GM19239 (cell line): ENCODE measurements around the gene CNOT3.
"Not testable (repeated sequence)": the region's sequence is repeated elsewhere in the genome, so short reads cannot be mapped to it uniquely, and the experiment has no call there.

Experiments used
- DNase-seq: peaks from one replicate; pipeline ENCODE4 v3.0.0; 2011; ENCODE audit warnings: low spot score; ENCODE audit not compliant: insufficient read length
- FAIRE-seq: peaks from 2 replicates; lab custom pipeline; 2011; peaks lifted over from hg19 to GRCh38; lab: Jason Lieb, UNC

CNOT3 gene

DNA sequence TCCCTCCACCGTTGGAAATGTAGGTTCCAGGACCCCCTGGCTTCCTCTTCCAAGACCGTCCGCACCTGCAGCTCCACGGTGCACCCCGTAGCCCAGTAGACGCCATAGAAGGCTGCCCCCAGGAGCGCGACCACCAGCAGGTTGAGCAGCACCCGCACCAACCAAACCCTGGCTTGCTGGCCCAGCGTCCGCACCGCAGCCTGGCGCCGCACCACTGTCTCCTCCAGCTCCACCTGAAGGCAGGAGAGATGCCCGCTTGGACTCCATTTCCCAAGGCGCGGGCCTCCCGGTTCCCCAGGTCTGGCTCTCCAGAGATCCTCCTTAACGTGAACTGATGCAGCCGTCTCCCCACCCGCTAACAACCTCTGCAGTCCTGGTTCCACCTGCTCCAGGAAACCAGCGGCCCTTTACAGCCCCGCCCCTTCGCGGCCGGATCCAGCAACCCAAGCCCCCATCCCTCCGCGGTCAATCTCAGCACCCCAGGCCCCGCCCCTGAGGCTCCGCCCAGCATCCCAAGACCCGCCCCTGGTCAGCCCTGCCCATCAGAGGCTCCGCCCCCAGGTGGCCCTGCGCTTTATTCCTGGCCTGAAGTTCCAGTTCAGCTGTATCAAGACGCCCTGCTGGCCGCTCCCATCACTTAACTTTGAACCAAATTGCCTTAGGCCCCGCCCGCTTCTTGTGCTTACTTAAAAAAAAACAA is 27.0 kb downstream of the CNOT3 start:
- DNase-seq (no peak), FAIRE-seq (no peak)

DNA sequence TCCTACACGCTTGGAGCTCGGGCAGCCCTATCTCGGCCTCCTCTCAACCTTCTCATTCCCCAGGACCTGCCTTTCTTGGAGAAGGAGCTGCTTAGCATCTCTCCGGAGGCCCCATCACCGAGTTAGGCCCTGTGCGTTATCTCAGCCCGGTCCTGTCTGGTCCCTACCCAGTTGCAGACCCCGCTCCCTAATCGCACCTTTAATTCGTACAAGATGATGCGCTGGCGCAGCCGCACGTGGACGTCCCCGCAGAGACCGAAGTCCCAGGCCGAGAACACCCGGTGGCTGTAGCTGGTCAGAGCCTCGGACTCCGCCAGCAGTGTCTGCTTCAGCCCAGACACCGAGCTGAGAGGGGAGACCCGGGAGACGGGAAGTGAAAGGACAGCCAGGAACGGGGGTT is 27.7 kb downstream of the CNOT3 start:
- FAIRE-seq (no peak), DNase-seq (no peak)

DNA sequence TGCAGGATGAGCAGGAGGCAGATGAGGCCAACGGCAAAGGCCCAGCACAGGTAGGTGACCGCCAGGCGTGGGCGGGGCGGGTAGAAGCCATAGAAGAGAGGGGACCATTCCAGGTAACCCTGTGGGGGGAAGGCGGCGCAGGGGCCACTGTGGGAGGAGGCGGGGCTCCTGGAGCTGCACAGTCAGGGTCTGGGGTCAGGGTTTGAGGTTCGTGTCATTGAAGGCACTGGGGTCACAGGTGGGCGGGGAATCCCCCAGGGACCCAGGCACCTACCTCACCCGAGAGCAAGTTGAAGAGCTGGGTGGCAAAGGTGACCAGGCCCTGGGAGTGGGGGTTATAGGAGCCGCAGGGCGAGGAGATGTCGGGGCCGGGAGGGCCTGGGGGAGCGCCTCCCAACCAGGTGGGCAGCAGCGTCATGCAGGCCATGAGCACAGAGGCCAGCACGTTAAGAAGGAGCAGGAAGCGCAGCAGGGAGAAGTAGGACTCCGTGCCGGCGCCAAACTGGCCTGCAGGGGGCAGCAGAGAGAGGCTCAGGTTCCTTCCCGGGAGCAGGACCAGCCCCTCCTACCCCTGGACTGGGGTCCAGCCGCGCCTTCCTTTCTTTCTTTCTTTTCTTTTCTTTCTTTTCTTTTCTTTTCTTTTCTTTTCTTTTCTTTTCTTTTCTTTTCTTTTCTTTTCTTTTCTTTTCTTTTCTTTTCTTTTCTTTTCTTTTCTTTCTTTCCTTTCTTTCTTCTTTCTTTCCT is 30.8 kb downstream of the CNOT3 start:
- DNase-seq: peak; percentile 95
- FAIRE-seq: peak; percentile 92

DNA sequence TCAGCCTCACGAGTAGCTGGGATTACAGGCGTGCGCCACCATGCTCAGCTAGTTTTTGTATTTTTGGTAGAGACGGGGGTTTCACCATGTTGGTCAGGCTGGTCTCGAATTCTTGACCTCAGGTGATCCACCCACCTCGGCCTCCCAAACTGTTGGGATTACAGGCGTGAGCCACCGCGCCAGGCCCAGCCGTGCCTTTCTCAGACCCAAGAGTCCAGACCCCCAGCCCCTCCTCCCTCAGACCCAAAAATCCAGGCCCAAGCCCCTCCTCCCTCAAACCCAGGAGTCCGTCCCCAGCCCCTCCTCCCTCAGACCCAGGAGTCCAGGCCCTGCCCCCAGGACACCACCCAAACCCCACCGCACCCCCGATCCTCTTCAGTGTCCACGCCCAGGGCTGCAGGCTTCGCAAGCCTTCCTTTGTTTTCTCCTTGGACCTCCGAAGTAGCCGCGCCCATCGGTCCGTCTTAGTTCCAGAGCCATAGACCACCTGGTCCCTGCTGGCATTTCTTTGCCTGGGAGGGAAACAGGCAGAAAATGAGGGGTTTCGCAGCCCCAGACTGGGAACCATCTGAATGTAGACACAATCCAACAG is 31.7 kb downstream of the CNOT3 start:
- DNase-seq: no peak
- no peak for FAIRE-seq

DNA sequence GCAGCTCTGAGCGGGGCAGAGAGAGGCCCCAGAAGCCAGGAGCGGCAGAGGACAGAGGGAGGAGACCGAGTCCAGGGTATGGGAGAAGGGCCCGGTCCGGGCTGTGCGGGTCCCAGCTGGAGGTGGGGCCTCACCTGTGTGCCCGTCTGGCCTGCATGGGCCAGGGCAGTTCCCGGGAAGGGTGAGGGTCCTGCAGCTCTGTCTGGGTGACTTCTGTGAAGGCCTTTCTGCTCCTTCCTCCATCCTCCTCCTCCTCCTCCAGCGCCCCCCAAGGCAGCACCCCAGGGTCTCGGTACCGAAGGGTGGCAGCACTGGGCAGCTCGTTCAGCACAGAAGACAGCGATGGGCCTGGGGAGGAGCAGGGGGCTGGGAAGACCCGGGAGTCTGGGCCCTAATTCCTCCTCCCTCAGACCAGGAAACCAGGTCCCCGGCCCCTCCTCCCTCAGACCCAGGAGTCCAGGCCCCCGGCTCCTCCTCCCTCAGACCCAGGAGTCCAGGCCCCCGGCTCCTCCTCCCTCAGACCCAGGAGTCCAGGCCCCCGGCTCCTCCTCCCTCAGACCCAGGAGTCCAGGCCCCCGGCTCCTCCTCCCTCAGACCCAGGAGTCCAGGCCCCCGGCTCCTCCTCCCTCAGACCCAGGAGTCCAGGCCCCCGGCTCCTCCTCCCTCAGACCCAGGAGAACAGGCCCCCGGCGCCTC is 34.3 kb downstream of the CNOT3 start:
- not testable (repeated sequence) for FAIRE-seq

DNA sequence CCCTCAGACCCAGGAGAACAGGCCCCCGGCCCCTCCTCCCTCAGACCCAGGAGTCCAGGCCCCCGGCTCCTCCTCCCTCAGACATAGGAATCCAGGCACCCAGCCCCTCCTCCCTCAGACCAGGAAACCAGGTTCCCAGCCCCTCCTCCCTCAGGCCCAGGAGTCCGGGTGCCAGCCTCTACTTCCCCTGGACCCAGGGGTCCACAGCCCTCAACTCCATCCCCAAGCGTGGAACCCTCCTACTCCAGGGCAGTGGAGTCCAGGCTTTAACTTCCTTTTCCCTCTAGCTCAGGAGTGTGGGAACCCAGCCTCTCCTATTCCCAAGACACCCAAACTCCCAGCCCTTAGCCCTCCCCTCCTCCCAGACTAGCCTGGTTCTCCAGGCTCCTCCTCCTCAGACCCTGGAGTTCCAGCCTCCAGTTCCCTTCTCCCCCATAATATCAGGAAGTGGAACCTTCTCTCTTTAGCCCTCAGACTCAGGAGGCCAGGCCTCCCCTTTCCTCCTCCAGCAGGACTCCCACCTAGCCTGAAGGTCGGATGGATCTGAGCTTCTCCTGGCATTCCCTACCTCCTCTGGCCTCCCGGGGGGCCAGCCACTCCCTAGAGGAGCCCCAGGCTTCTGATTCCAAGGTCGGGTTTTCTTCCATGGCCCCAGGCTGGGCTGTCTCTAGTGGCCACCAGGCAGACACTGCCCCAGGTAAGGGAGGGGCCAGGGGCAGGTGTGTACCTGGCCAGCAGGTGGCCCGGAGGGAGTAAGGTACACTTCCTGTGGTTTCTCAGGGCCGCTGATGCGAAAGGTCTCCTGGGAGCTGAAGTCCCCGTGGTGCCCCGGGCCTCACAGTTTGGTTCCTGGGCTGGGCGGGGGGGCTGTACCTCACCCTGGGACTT is 35.2 kb downstream of the CNOT3 start, which contains the start of gene TMC4:
Gene TMC4, minus strand, starts transcription at position 690 of the 888 bp plus-strand sequence. Its CDS starts 43 bp downstream, at position 647.
- FAIRE-seq (no peak), DNase-seq (no peak)

More for the DNA sequence above, 34.3 kb downstream of the CNOT3 start:
- DNase-seq: not testable (repeated sequence)

DNA sequence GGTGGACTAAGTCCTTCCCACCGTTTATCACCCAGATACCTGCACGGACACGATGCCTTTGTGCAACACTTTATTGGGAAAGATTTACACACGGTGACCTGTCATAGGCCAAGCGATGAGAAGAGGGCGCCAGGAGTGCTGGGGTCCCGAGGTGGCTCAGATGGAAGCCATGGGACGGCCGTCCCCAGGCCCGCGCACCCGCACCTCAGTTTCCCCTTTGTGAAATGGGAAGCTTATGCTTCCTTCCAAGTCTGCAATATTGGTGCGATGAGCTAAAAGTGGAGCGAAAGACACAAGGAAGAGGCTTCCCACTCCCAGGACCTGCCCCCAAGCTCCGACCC is 35.8 kb downstream of the CNOT3 start:
- DNase-seq (no peak), FAIRE-seq (no peak)

DNA sequence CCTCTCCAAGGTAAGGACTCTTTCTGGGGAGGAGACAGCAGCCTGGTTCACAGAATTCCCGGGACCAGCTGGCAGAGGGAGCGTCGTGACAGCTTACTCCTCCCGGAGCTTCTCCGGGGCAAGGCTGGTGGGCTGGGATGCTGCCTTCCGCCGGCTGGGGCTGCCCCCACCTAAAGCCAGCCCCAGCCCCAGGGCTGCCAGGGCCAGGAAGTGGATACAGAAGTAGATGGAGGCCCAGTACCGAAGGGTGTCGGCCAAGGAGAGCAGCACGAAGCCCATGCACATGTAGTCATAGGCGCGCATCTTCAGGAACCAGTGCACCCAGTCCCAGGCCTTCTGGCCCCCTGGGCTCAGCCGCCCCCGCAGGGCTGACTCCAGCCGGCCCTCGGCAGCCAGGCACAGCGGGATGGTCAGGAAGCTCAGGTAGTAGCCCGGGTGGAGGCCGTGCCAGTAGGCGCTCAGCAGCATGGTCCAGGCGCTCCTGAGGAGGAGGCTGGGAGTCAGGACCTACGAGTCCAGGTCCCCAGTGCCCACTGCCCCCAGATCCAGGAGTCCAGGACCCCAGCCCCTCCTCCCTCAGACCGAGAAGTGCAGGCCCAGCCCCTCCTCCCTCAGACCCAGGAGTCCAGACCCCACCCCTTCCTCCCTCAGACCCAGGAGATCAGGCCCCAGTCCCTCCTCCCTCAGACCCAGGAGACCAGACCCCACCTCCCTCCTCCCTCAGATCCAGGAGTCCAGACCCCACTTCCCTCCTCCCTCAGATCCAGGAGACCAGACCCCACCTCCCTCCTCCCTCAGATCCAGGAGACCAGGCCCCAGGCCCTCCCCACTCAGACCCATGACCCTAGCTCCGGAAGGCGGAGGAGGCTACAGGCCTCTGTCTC is 36.6 kb downstream of the CNOT3 start:
- no peak for FAIRE-seq
- no peak for DNase-seq

DNA sequence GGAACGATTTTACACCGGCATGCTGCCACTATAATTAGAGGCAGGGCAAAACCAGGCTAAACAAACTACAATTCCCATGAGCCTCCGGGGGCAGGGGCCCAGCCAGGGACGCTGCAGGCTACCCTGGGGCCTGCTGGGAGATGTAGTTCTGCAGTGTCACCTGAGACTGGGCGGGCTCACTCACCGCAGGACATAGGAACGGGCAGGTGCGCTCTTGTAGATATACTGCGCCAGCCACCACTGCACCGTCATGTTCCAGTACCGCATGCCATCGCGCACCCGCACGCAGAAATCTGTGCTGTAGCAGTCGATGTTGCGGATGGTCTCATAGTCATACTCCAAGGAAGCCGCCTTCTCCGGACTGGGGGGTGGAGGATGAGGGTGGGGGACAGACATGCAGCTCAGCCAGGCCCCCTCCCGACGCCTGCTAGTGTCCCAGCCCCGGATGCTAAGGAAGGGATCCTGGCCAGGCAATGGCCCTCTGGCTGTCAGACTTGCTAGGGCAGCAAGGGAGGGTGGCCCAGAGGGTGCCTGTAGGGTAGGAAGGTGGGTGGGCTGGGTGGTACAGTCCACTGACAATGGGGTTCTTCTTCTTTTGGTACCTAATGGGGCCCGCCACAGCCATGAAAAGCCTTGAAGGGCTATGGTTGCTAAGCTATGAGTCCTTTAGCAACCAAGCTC is 41.2 kb downstream of the CNOT3 start:
- FAIRE-seq: no peak
- DNase-seq: no peak

DNA sequence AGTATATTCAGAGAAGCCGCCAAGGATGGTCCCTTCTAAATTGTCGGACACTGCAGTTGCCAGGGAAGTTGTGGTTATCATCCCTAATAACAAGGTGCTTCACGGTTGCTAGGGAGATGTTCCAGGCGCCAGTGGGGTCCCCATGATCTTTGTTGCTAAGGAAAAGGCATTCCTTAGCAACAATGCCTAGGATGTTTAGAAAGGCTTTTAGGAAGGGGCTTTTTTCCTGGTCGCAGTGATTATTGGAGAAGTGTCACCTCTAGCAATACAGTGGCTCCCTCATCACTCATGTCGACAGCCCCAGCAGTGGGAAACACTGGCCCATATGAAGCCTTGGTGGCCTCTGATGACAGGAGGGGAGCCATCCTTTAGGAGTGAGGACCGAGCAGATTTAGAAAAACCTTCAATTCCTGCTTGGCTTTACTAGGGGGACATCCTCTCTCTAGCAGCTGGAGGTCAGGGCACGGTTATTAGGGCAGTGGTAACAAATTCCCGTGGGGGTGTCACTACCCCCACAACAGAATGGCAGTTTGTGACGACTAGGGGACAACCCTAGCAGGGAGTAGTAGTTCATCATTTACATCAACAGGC is 41.8 kb downstream of the CNOT3 start:
- DNase-seq (no peak), FAIRE-seq (no peak)

DNA sequence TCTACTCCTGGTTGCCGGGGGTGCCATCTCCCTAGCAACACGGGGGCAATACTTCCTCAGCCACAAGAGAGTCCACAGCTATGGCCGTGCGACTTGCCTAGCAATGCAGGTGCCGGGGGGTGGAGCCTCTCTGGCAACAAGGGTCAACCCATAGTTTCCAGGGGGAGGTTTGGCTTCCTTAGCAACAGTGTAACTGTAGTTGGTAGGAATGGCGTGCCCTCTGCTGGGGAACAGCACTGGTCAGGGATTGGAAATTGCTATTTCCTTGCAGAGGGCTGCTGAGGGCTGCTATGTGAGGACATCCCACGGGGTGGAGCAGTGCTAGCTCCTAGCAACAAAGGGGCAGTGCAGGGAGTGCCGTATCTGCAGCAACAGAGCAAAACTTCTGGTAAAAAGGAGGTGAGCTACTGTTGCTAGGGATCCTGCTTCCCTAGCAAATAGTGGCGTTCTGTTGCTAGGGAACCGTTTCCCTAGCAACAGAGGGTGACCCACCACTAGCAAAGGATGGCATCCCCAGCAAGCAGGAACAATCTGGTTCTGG is 42.4 kb downstream of the CNOT3 start:
- no peak for FAIRE-seq
- no peak for DNase-seq

DNA sequence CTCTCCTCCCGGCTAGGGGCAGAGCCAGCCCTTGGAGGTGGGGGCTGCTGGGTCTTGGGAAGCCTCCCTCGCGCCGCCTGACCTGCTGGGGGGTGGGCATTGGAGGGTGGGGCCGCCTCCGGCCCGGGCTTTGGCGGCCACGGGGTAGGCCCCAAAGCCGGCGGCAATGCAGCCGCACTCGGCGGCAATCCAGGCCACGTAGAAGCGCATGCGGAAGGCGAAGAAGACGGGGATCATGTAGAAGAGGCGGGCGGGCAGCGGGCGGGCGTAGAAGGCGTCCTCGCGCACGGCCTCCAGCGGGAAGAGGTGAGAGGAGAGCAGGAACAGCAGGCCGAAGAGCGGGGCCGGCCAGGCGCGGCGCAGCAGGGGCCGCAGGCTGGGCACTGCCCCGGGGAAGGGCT is 43.1 kb downstream of the CNOT3 start:
- no peak for FAIRE-seq
- DNase-seq: no peak

DNA sequence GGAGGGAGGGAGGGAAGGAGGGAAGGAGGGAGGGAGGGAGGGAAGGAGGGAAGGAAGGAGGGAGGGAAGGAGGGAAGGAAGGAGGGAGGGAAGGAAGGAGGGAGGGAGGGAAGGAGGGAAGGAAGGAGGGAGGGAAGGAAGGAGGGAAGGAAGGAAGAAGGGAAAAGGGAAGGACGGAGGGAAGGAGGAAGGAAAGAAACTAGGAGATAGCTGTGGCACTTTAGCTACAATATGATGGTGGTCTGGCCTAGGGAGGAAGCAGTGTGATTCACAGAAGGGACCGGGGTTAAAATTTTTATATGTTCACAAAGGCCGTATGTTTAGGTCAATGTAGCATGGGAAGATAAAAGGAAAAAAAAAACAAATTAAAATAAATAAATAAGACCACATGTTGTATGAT is 44.3 kb downstream of the CNOT3 start:
- DNase-seq, FAIRE-seq: not testable (repeated sequence)

DNA sequence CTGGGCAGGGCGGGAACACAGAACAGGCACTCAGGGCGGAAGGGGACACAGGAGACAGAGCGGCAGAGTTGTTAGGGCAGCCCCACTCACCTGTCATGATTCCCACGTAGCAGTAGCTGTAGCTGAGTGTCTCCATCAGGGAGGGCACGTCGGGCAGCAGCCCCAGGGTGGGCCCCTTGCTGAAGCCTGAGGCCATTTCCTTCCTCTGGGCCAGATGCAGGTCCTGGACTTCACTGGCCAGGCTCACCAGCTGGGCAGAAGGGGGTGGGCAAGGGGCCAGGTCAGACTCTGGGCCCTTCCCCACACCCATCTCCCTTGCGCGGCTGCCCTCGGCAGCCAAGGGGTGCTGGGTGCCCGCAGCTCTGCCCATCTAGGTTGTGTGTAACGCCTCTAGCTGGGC is 45.9 kb downstream of the CNOT3 start:
- no peak for FAIRE-seq

DNA sequence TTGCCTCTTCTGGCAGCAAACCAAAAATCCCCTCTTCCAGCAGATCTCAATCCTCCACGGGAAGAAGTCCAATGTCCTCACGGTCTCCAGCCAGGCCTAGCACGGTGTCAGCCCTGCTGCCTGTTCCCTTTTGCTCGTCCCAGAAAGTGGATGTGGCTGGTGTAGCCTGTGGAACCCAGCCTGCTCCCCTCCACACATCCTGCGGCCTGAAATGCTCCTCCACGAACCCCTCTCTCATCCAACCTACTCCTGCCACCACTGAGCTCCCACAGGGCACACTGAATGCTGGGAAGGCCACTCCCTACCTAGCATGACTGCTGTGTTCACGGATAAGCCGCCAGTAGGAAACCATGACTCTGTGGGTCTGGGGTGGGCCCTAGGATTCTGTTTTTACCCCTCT is 48.8 kb downstream of the CNOT3 start:
- FAIRE-seq: no peak
- no peak for DNase-seq

More for the DNA sequence above, 45.9 kb downstream of the CNOT3 start:
- no peak for DNase-seq

DNA sequence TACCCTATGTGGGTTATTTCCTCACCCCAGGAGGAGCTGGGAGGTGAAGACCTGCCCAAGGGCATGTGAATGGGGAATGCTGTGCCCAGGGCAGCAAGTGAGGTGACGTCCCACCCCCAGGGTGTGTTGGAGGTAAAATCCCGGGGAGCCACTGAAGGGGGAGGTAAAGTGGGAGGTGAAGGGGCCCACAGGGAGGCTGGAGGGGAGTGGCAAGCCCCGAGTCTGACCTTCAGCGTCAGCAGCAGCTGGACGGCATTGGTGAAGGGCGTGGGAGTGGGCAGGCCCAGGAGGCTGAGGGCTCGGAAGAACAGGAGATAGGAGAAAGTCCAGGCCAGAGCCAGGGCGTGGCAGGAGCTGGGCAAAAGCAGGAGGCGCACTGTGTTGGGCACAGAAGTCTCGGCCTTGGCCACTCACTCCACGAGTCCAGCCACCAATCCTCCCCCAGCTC is 49.4 kb downstream of the CNOT3 start:
- DNase-seq: no peak
- FAIRE-seq: no peak

DNA sequence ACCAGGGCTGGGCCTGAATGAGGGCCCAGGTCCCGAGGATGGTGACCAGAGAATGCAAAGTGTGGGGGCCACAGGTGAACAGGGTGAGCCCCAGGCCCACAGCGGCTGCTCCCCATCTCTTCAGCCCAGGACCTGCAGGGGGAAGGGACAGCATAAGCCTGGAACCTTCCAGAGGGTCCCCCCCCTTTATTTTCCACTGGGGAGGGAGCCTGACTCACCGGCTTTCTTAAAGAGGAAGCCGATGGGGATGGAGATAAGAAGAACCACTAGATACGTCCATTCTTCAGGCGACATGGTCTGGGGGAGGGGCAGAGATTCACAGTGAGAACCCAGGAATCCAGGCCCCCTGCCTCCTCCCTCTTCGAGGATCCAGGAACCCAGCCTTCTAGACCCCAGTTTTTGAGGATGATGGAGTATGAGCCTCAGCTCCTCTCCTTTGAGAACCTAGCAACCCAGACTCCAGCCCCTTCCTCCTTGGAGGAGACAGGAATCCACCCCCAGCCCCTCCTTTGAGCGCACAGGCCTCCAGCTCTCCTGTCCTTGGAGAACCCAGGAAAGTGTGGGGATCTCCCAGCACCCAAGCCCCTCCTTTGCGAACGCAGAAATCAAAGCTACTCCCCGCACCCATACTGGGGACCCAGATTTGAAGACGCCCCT is 50.8 kb downstream of the CNOT3 start:
- FAIRE-seq (peak; percentile 39), DNase-seq (no peak)
